GM21515 (cell line): ENCODE data around the gene MAPK13.

Experiments used
- ATAC-seq: cut with Tn5 transposase; IDR thresholded peaks from one replicate; pipeline ENCODE4 v1.9.1; 2021; ENCODE audit not compliant: unreplicated experiment

Gene MAPK13

GRCh38 chr6:36142971-36143838 lies 12.9 kb downstream of the MAPK13 start:
- no peak for ATAC-seq

DNA sequence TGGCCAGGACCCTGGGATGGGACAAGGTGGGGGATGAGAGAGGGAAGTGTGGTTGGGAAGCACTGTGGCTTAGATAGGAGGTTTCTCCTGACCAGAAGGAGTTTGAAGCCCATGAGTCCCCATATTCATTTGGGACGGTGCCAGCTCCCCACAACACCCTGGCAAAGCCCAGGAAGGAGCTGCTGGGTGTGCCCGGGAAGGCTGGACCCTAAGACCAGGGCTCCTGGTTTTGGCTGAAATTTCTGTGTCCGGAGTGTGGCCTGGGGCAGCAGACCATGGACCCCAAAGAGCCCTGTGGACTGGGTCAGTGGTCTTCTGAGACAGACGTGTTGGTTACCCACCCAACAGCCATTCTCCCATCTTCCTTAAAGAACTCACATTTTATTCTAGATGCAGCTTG lies 15.2 kb downstream of the MAPK13 start:
- no peak for ATAC-seq

DNA sequence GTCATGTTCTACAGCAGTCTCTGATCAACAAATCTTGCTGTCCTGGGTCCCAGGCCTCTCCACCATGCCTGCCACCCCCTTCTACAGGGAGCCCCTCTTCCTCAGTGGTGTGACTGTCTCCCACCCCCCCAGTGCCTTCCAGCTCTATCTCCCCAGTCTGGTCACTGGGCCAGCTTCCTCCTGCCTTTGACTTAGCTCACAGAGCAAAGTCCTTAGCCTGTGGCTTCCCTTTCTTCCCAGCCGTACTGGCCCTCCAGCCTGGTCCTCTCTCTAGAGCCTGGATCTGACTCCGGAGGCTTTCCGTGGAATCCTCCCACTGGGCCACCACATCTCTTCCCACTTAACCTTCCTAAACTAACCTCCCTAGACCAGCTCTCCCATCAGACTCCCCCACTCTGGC lies 17.0 kb downstream of the MAPK13 start:
- ATAC-seq: no peak

DNA sequence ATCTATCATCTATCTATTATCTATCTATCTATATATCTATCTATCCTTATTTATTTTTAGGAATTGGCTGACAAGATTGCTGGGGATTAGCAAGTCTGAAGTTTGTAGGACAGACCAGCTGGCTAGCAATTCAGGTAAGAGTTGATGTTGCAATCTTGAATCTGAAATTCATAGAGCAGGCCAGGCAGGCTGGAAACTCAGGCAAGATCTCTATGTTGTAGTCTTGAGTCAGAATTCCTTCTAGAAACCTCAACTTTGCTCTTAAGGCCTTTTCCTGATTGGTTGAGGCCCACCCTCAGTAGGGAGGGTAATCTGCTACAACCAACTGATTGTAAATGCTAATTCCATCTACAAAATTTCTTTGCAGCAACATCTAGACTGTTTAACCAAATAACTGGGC lies 19.2 kb downstream of the MAPK13 start:
- ATAC-seq: no peak

- no peak for ATAC-seq
These were observed 20.0 kb downstream of the MAPK13 start for GRCh38 chr6:36150283-36150682.

GRCh38 chr6:36154286-36154685 lies 24.0 kb downstream of the MAPK13 start:
- ATAC-seq: no peak

DNA sequence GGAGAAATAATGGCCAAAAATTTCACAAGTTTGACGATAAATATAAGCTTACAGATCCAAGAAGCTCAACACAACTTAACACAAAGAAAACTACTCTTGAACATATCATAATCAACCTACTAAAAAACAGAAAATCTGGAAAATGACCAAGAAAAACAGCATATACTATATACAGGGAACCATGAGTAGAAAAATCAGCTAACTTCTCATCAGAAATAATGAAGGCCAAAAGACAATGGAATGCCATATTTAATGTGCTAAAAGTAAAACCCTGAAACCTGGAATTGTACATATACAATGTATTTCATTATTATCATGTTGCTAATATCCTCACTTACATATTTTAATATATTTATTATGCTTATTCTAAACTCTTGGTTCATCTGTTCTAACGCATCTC lies 25.3 kb downstream of the MAPK13 start:
- ATAC-seq: no peak

DNA sequence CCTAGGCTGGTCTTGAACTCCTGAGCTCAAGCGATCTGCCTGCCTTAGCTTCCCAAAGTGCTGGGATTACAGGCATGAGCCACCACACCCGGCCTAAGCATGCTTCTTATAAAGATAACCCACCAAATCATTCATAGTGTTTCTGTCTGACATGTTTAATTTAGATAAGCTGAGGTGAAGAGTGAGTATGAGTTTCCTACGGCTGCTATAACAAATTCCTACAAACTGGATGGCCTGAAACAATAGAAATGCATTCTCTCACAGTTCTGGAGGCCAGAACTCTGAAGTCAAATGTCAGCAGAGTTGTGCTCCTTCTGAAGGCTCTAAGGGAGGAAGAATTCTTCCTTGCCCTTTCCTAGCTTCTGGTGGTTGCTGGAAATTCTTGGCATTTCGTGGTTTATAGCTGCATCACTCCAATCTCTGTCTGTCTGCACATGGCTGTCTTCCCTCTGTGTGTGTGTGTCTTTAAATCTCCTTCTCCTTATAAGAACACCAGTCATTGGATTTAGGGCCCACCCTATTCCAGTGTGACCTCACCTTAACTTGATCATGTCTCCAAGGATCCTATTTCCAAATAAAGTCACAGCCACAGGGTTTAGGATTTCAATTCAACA lies 29.9 kb downstream of the MAPK13 start:
- ATAC-seq: no peak

GRCh38 chr6:36169023-36170007 lies 39.0 kb downstream of the MAPK13 start:
- ATAC-seq: no peak

GRCh38 chr6:36170704-36171103 lies 40.4 kb downstream of the MAPK13 start:
- ATAC-seq: no peak

GRCh38 chr6:36171573-36171972 lies 41.3 kb downstream of the MAPK13 start:
- no peak for ATAC-seq

DNA sequence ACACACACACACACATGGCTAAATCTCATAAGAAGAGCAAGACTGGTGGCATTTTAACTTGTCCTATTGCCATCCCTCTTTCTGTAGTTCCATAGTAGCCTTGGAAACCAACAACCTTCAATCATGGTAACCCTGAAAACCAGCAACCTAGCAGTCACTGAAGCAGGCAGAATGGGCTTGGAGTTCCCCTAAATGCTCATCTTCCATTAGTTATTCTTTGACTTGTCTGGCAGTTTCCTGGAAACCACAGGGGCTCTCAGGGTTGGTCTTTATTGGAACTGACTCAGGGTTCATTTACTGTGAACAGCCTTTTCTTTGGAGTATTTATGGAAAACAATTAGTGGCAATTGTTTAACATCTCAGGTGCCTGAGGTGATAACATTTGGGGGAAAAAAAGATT lies 46.9 kb downstream of the MAPK13 start:
- ATAC-seq: no peak

- ATAC-seq: no peak
These were observed 48.2 kb downstream of the MAPK13 start for GRCh38 chr6:36178544-36178943.

DNA sequence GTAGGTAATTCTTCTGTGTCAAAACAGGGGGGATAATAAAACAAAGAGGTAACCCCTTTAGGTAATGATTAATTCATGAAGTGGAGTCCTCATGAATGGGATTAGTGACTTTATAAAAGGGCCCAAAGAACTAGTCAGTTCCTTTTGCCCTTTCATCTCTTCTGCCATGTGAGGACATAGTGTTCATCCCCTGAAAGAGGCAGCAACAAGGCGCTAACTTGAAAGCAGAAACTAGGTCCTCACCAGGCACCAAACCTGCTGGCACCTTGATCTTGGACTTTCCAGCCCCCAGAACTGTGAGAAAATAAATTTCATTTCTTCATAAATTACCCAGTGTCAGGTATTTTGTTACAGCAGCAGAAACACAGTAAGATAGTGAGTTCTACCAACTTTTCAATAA lies 49.8 kb downstream of the MAPK13 start:
- ATAC-seq: no peak

DNA sequence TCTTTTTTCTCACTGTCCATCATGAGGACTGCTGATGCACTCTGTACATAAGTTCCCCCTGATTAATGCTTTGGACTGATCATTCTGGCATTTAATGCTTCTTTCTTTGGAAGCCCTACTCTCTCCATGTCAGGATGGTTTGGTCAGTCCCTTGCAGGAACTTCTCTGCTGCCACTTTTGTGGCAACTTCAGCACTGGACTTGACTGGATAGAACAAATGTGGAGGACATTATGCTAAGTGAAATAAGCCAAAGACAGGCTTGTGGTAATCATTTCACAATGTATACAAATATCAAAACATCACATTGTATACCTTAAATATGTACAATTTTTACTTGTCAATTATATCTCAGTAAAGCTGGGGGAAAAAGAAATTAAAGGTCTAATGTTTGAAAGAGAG lies 54.0 kb downstream of the MAPK13 start:
- no peak for ATAC-seq

DNA sequence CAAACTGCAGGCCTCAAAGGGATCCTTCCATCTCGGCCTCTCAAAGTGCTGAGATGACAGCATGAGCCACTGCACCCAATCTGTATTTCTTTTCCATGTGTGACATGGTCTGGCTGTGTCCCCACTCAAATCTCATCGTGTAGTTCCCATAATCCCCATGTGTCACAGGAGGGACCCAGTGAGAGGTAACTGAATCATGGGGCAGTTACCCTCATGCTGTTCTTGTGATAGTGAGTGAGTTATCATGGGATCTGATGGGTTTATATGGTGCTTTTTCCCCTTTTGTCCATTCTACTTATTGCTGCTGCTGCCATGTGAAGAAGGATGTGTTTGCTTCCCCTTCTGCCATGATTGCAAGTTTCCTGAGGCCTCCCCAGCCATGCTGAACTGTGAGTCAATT lies 55.9 kb downstream of the MAPK13 start:
- no peak for ATAC-seq

GRCh38 chr6:36187446-36187845 lies 57.1 kb downstream of the MAPK13 start:
- ATAC-seq: no peak
